ENCODE data around the gene RAB20. TPM values are rescaled to one million over a fixed set of nuclear protein-coding genes. Genes with fewer than 3 reads are reported as not detected.

RAB20 gene
- total RNA-seq, 6 experiments from 2014 or later, result 12.5 to 47.2 (median 36.3) TPM

GRCh38 chr13:110506396-110506795 is 55.1 kb downstream of the RAB20 start:
- H3K36me3 ChIP-seq, result no peaks in the 10 kb centered on the region
- peaks cover 0 to 21% (median 12%) of the 10 kb centered on the region in 4 donors for H3K4me1 ChIP-seq
- 92% methylated on average over 5 of the region's 18 CpGs for WGBS (ENCODE audit: insufficient coverage, low coverage, low lambda C conversion rate, missing lambda C conversion rate)
- no peak overlapping the region for H3K4me3 ChIP-seq
- peak overlapping the region in 2 of 3 donors; percentile 79 to 80 for H3K27ac ChIP-seq
- ATAC-seq (no peak), DNase-seq (no peak)
- no peaks in the 10 kb centered on the region for H3K9me3 ChIP-seq
- TF ChIP-seq POLR2A (IDR thresholded peaks at IDR 0.05) (no peak), CTCF (IDR thresholded peaks at IDR 0.05) (no peak)
- no peaks in the 10 kb centered on the region for H3K27me3 ChIP-seq
- intact Hi-C loops (cut with DNase I), result loop anchor here in 1 of 2 donors (10.0 kb wide), 1 partner anchor 52 kb away; no protein-coding TSS in a partner anchor

- ATAC-seq (no peak), DNase-seq (no peak)
- Histone ChIP-seq H3K27me3 (no peaks in the 10 kb centered on the region), H3K9me3 (no peaks in the 10 kb centered on the region), H3K27ac (no peak overlapping the region), H3K4me3 (no peak overlapping the region), H3K36me3 (no peaks in the 10 kb centered on the region), H3K4me1 (peaks cover 0 to 22% (median 12%) of the 10 kb centered on the region in 4 donors)
- no CpG with 5 or more reads among the region's 10 CpGs for WGBS (ENCODE audit: insufficient coverage, low coverage, low lambda C conversion rate, missing lambda C conversion rate)
- no peak for TF ChIP-seq POLR2A (IDR thresholded peaks at IDR 0.05)
- TF ChIP-seq CTCF (IDR thresholded peaks at IDR 0.05), result no peak
- intact Hi-C loops (cut with DNase I), result loop anchor here in 1 of 2 donors (10.0 kb wide), 1 partner anchor 51 kb away; no protein-coding TSS in a partner anchor
Observed at GRCh38 chr13:110505594-110505993, 55.9 kb downstream of the RAB20 start.

- Histone ChIP-seq H3K4me3 (no peak overlapping the region), H3K27ac (no peak overlapping the region), H3K36me3 (no peaks in the 10 kb centered on the region), H3K4me1 (peaks cover 0 to 28% (median 12%) of the 10 kb centered on the region in 4 donors), H3K27me3 (no peaks in the 10 kb centered on the region), H3K9me3 (no peaks in the 10 kb centered on the region)
- TF ChIP-seq POLR2A (IDR thresholded peaks at IDR 0.05) (no peak), CTCF (IDR thresholded peaks at IDR 0.05) (no peak)
- no peak for DNase-seq
- ATAC-seq, result no peak
- intact Hi-C loops (cut with DNase I), result loop anchor here in 1 of 2 donors (10.0 kb wide), 1 partner anchor 49 kb away; no protein-coding TSS in a partner anchor
- 80% methylated on average over 1 of the region's 18 CpGs for WGBS (ENCODE audit: insufficient coverage, low coverage, low lambda C conversion rate, missing lambda C conversion rate)
Observed at GRCh38 chr13:110503979-110504499, 57.5 kb downstream of the RAB20 start.

GRCh38 chr13:110503037-110503901 is 58.3 kb downstream of the RAB20 start:
- intact Hi-C loops (cut with DNase I), result loop anchor here in 1 of 2 donors (10.0 kb wide), 1 partner anchor 48 kb away; no protein-coding TSS in a partner anchor
- Histone ChIP-seq H3K4me1 (peaks cover 0 to 26% (median 11%) of the 10 kb centered on the region in 4 donors), H3K27me3 (no peaks in the 10 kb centered on the region), H3K36me3 (no peaks in the 10 kb centered on the region), H3K27ac (no peak overlapping the region), H3K4me3 (no peak overlapping the region), H3K9me3 (no peaks in the 10 kb centered on the region)
- ATAC-seq (peak in 2 of 4 donors; percentile 3 to 34), DNase-seq (no peak)
- no peak for TF ChIP-seq POLR2A (IDR thresholded peaks at IDR 0.05)
- no peak for TF ChIP-seq CTCF (IDR thresholded peaks at IDR 0.05)
- 57% methylated on average over 2 of the region's 20 CpGs for WGBS (ENCODE audit: insufficient coverage, low coverage, low lambda C conversion rate, missing lambda C conversion rate)
